HCT116 (cell line): Measurements from ENCODE around the gene SRA1. TPM values are rescaled to one million over a fixed set of nuclear protein-coding genes. Genes with fewer than 3 reads are reported as not detected.

ENCODE experiments used
- ATAC-seq: fragments of 200-7000 bp; cut with Tn5 transposase; 2 replicates; pipeline ENCODE4 v1.9.1; 2020; ENCODE audit warnings: mild to moderate bottlenecking, moderate library complexity
- BruUV-seq: library from RNA; stranded (reverse); fragments of 400-500 nt; replicated peaks from 2 replicates; lab custom pipeline; 2021; lab: Mats Ljungman, UMichigan
- CTCF ChIA-PET: fragments of 300-600 bp; sonication (Branson Sonifier 250); formaldehyde crosslinking; loops from one replicate; lab custom pipeline; 2021; ENCODE audit warnings: antibody characterized with exemption; lab: Charles Lee
- POLR2A ChIA-PET: fragments of 300-600, 350-600 bp; sonication (Branson Sonifier 250); formaldehyde crosslinking; loops from one replicate; lab custom pipeline; 2021; ENCODE audit warnings: antibody characterized with exemption; lab: Charles Lee
- RAD21 ChIA-PET, 2 experiments: fragments of 300-600 bp; sonication (Branson Sonifier 250); formaldehyde crosslinking; loops; one replicate each; lab custom pipeline; 2023; ENCODE audit warnings: low total read pairs in 2 of 2; ENCODE audit not compliant: uncharacterized antibody in 2 of 2, unreplicated experiment in 2 of 2, low non-redundant PET in 1 of 2; lab: Charles Lee
- DNase-seq: peaks from one replicate; pipeline ENCODE4 v3.0.0-alpha.2; 2010; ENCODE audit warnings: low read depth, low spot score
- H2AFZ ChIP-seq: fragments of 200-600 bp; shearing (Covaris generic), sonication (generic); 2 replicates; pipeline ENCODE4 v1.6.1; 2017; ENCODE audit warnings: low read depth, mixed run types, mixed read lengths, antibody characterized with exemption, low read length; ENCODE audit not compliant: poor library complexity, severe bottlenecking
- H3K27ac ChIP-seq: 2 replicates; pipeline ENCODE4 v1.5.1; 2012; ENCODE audit warnings: low read depth, low read length
- H3K27me3 ChIP-seq: fragments of 200-600 bp; sonication (generic); 2 replicates; pipeline ENCODE4 v1.6.1; 2016; ENCODE audit warnings: mixed run types, low read length, mixed read lengths; ENCODE audit not compliant: insufficient read depth
- H3K36me3 ChIP-seq, 2 experiments: fragments of 200-500 bp in 1 of 2; fragments of 200-600 bp in 1 of 2; sonication (Bioruptor generic) in 1 of 2; sonication (generic) in 1 of 2; 2 replicates each; pipeline versions ENCODE4 v1.5.1 to v1.6.1; 2014 to 2016; ENCODE audit warnings: low read length in 2 of 2, inconsistent platforms in 1 of 2, mixed read lengths in 1 of 2, mixed run types in 1 of 2; ENCODE audit not compliant: insufficient read depth in 2 of 2, control insufficient read depth in 1 of 2
- H3K4me1 ChIP-seq, 2 experiments: fragments of 200-600 bp in 1 of 2; sonication (generic) in 1 of 2; 2 replicates each; pipeline versions ENCODE4 v1.5.1 to v1.6.1; 2012 to 2017; ENCODE audit warnings: low read length in 2 of 2, inconsistent platforms in 1 of 2, mild to moderate bottlenecking in 1 of 2, mixed read lengths in 1 of 2, mixed run types in 1 of 2, moderate library complexity in 1 of 2; ENCODE audit not compliant: insufficient read depth in 2 of 2, control insufficient read depth in 1 of 2
- H3K4me2 ChIP-seq: fragments of 200-600 bp; sonication (generic); 2 replicates; pipeline ENCODE4 v1.6.1; 2017; ENCODE audit warnings: mixed run types, low read length, mixed read lengths
- H3K4me3 ChIP-seq, 2 experiments: fragments of 200-600 bp in 1 of 2; sonication (generic) in 1 of 2; replicated peaks in 1 of 2; 2 replicates each; pipeline ENCODE4 v1.5.1; 2011 to 2016; ENCODE audit warnings: low read length in 2 of 2, control low read depth in 1 of 2, low read depth in 1 of 2, mild to moderate bottlenecking in 1 of 2, mixed read lengths in 1 of 2, mixed run types in 1 of 2
- H3K79me2 ChIP-seq: fragments of 200-600 bp; sonication (generic); 2 replicates; pipeline ENCODE4 v1.6.1; 2017; ENCODE audit warnings: mild to moderate bottlenecking, mixed run types, low read length, moderate library complexity, mixed read lengths; ENCODE audit not compliant: insufficient read depth
- H3K9ac ChIP-seq: fragments of 200-600 bp; sonication (generic); 2 replicates; pipeline ENCODE4 v1.6.1; 2016; ENCODE audit warnings: low read length, mixed read lengths
- H3K9me2 ChIP-seq: fragments of 200-600 bp; sonication (generic), shearing (Covaris generic); 2 replicates; pipeline ENCODE4 v1.6.1; 2017; ENCODE audit warnings: mixed run types, mild to moderate bottlenecking, moderate library complexity; ENCODE audit not compliant: insufficient read depth
- H3K9me3 ChIP-seq, 2 experiments: fragments of 200-500 bp in 1 of 2; fragments of 200-600 bp in 1 of 2; sonication (Bioruptor generic) in 1 of 2; sonication (generic) in 1 of 2; 2 replicates each; pipeline ENCODE4 v1.6.1; 2014 to 2017; ENCODE audit warnings: low read length in 2 of 2, mixed read lengths in 2 of 2, inconsistent platforms in 1 of 2, low read depth in 1 of 2, mild to moderate bottlenecking in 1 of 2, mixed run types in 1 of 2, moderate library complexity in 1 of 2; ENCODE audit not compliant: control insufficient read depth in 1 of 2, insufficient read depth in 1 of 2
- H4K20me1 ChIP-seq: fragments of 200-600 bp; sonication (generic), shearing (Covaris generic); 2 replicates; pipeline ENCODE4 v1.6.1; 2017; ENCODE audit warnings: mixed run types, mild to moderate bottlenecking, moderate library complexity; ENCODE audit not compliant: insufficient read depth
- CBX3 ChIP-seq: IDR thresholded peaks from 2 replicates; pipeline ENCODE4 v1.6.1; 2012; ENCODE audit warnings: low read depth
- CEBPB ChIP-seq: IDR thresholded peaks from 2 replicates; pipeline ENCODE4 v1.6.1; 2012; ENCODE audit warnings: low read depth
- EZH2 ChIP-seq: fragments of 200-600 bp; sonication (generic); IDR thresholded peaks from 2 replicates; pipeline ENCODE4 v1.6.1; 2017; ENCODE audit warnings: antibody characterized with exemption, mixed run types
- EZH2phosphoT487 ChIP-seq: fragments of 200-600 bp; IDR thresholded peaks from 2 replicates; pipeline ENCODE4 v1.6.1; 2018; ENCODE audit warnings: antibody characterized with exemption, borderline replicate concordance
- SIN3A ChIP-seq: IDR thresholded peaks from 2 replicates; pipeline ENCODE4 v1.6.1; 2012; ENCODE audit warnings: low read depth
- SP1 ChIP-seq: IDR thresholded peaks from 2 replicates; pipeline ENCODE4 v1.6.1; 2012; ENCODE audit warnings: low read depth
- TCF7L2 ChIP-seq: IDR thresholded peaks from 2 replicates; pipeline ENCODE4 v1.7.0; 2011; ENCODE audit warnings: borderline replicate concordance, inconsistent platforms; ENCODE audit not compliant: insufficient read depth, insufficient read length; ENCODE audit errors: extremely low read depth
- YY1 ChIP-seq: IDR thresholded peaks from 2 replicates; pipeline ENCODE4 v1.6.1; 2011; ENCODE audit warnings: low read length, low read depth, moderate library complexity, mild to moderate bottlenecking; ENCODE audit not compliant: insufficient replicate concordance; ENCODE audit errors: extremely low read depth
- ZFX ChIP-seq: fragments of 450-650 bp; IDR thresholded peaks from 2 replicates; pipeline ENCODE4 v1.6.1; 2017
- ZNF274 ChIP-seq: fragments of 200-500 bp; sonication (Bioruptor generic); IDR thresholded peaks from 2 replicates; pipeline ENCODE4 v1.6.1; 2014; ENCODE audit warnings: mild to moderate bottlenecking, low read depth, low read length, inconsistent platforms
- intact Hi-C: fragments of 100-400 bp; cut with micrococcal nuclease; formaldehyde crosslinking; loops from 2 replicates; pipeline ENCODE4 v1.10.0; 2022
- total RNA-seq: library from RNA; stranded (reverse); gene quantifications from one replicate; pipeline ENCODE4 v1.2.1, GENCODE V29; 2021; ENCODE audit not compliant: unreplicated experiment
- TF ChIP-seq, protein P1 (sequence below): IDR thresholded peaks from 2 replicates; pipeline ENCODE4 v1.6.1; 2011; ENCODE audit warnings: mild to moderate bottlenecking, low read length, moderate library complexity; ENCODE audit not compliant: insufficient replicate concordance; ENCODE audit errors: extremely low read depth
- TF ChIP-seq, protein P2 (sequence below): IDR thresholded peaks from 2 replicates; pipeline ENCODE4 v1.6.1; 2012
- TF ChIP-seq, protein P3 (sequence below), 3 experiments: fragments of 200-600 bp in 1 of 3; sonication (generic) in 1 of 3; IDR thresholded peaks in 2 of 3; conservative IDR thresholded peaks in 1 of 3; 2 replicates each; pipeline ENCODE4 v1.5.1; 2012 to 2017; ENCODE audit warnings: low read depth in 2 of 3, low read length in 2 of 3, antibody characterized with exemption in 1 of 3, borderline replicate concordance in 1 of 3, control low read depth in 1 of 3, mild to moderate bottlenecking in 1 of 3, mixed read lengths in 1 of 3, mixed run types in 1 of 3, moderate library complexity in 1 of 3; ENCODE audit not compliant: insufficient read depth in 1 of 3

The SRA1 gene
- total RNA-seq, 1 experiment from 2014 or later = 41.7 TPM

DNA sequence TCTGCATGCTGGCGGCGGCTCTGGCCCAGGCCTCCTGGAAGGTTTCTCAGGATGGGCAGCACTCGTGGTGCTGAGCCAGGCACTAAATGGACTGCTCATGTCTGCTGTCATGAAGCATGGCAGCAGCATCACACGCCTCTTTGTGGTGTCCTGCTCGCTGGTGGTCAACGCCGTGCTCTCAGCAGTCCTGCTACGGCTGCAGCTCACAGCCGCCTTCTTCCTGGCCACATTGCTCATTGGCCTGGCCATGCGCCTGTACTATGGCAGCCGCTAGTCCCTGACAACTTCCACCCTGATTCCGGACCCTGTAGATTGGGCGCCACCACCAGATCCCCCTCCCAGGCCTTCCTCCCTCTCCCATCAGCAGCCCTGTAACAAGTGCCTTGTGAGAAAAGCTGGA lies 10.6 kb upstream of the SRA1 start (continued):
- TF ChIP-seq CEBPB = no peak
- TF ChIP-seq SP1 = no peak
- no peak for TF ChIP-seq ZFX
- TF ChIP-seq, protein P1, sequence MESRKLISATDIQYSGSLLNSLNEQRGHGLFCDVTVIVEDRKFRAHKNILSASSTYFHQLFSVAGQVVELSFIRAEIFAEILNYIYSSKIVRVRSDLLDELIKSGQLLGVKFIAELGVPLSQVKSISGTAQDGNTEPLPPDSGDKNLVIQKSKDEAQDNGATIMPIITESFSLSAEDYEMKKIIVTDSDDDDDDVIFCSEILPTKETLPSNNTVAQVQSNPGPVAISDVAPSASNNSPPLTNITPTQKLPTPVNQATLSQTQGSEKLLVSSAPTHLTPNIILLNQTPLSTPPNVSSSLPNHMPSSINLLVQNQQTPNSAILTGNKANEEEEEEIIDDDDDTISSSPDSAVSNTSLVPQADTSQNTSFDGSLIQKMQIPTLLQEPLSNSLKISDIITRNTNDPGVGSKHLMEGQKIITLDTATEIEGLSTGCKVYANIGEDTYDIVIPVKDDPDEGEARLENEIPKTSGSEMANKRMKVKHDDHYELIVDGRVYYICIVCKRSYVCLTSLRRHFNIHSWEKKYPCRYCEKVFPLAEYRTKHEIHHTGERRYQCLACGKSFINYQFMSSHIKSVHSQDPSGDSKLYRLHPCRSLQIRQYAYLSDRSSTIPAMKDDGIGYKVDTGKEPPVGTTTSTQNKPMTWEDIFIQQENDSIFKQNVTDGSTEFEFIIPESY = no peak
- TF ChIP-seq TCF7L2 = no peak
- no peak for TF ChIP-seq SIN3A

DNA sequence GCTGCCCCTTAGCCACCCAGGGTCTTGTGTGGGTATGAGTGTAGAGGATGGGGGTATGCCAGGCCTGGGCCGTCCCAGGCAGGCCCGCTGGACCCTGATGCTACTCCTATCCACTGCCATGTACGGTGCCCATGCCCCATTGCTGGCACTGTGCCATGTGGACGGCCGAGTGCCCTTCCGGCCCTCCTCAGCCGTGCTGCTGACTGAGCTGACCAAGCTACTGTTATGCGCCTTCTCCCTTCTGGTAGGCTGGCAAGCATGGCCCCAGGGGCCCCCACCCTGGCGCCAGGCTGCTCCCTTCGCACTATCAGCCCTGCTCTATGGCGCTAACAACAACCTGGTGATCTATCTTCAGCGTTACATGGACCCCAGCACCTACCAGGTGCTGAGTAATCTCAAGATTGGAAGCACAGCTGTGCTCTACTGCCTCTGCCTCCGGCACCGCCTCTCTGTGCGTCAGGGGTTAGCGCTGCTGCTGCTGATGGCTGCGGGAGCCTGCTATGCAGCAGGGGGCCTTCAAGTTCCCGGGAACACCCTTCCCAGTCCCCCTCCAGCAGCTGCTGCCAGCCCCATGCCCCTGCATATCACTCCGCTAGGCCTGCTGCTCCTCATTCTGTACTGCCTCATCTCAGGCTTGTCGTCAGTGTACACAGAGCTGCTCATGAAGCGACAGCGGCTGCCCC lies 10.0 kb upstream of the SRA1 start:
- no peak for ATAC-seq
- POLR2A ChIA-PET = no interaction called here
- no peaks in the 10 kb centered on the region for H3K27me3 ChIP-seq
- no peak overlapping the region for H3K9ac ChIP-seq
- H3K9me2 ChIP-seq = no peaks in the 10 kb centered on the region
- no peak overlapping the region for H2AFZ ChIP-seq
- no peak overlapping the region for H3K4me2 ChIP-seq
- peaks cover 27% of the 10 kb centered on the region for H3K79me2 ChIP-seq
- H3K4me1 ChIP-seq = peaks cover 7 to 19% of the 10 kb centered on the region in 2 experiments; a peak in 3 of 4 replicates
- no peaks in the 10 kb centered on the region for H3K9me3 ChIP-seq
- no peak for DNase-seq
- RAD21 ChIA-PET = no interaction called here
- TF ChIP-seq ZNF274 = no peak
- TF ChIP-seq ZFX = no peak
- TF ChIP-seq, protein P2, sequence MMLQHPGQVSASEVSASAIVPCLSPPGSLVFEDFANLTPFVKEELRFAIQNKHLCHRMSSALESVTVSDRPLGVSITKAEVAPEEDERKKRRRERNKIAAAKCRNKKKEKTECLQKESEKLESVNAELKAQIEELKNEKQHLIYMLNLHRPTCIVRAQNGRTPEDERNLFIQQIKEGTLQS = no peak
- TF ChIP-seq YY1 = no peak
- TF ChIP-seq EZH2 = no peak
- no peak for TF ChIP-seq CBX3
- TF ChIP-seq, protein P3, sequence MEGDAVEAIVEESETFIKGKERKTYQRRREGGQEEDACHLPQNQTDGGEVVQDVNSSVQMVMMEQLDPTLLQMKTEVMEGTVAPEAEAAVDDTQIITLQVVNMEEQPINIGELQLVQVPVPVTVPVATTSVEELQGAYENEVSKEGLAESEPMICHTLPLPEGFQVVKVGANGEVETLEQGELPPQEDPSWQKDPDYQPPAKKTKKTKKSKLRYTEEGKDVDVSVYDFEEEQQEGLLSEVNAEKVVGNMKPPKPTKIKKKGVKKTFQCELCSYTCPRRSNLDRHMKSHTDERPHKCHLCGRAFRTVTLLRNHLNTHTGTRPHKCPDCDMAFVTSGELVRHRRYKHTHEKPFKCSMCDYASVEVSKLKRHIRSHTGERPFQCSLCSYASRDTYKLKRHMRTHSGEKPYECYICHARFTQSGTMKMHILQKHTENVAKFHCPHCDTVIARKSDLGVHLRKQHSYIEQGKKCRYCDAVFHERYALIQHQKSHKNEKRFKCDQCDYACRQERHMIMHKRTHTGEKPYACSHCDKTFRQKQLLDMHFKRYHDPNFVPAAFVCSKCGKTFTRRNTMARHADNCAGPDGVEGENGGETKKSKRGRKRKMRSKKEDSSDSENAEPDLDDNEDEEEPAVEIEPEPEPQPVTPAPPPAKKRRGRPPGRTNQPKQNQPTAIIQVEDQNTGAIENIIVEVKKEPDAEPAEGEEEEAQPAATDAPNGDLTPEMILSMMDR (IDR thresholded peaks at IDR 0.05 in 2 of 3, conservative IDR thresholded peaks at IDR 0.05 in 1 of 3; ENCODE audit: borderline replicate concordance in 1 of 3, insufficient read depth in 1 of 3, low read depth in 2 of 3, low read length in 2 of 3) = no peak
- TF ChIP-seq EZH2phosphoT487 = no peak
- H3K27ac ChIP-seq = no peak overlapping the region
- H3K4me3 ChIP-seq = no peak overlapping the region
- CTCF ChIA-PET = no interaction called here
- intact Hi-C loops = no loop called here
- BruUV-seq = no TSS peak
- no peaks in the 10 kb centered on the region for H4K20me1 ChIP-seq
- H3K36me3 ChIP-seq = peaks cover 0 to 15% of the 10 kb centered on the region in 2 experiments; a peak in 3 of 4 replicates
